ENCODE results near the gene CBLN2.

Gene CBLN2

GRCh38 chr18:72544092-72544886 is at the start of gene CBLN2:
Gene CBLN2, minus strand, starts transcription at chr18:72544342. Its CDS starts 2,182 bp downstream, at chr18:72542160.
- no peak for DNase-seq

- no peak for DNase-seq
These were observed 44.2 kb upstream of the CBLN2 start for GRCh38 chr18:72588360-72588759.

DNA sequence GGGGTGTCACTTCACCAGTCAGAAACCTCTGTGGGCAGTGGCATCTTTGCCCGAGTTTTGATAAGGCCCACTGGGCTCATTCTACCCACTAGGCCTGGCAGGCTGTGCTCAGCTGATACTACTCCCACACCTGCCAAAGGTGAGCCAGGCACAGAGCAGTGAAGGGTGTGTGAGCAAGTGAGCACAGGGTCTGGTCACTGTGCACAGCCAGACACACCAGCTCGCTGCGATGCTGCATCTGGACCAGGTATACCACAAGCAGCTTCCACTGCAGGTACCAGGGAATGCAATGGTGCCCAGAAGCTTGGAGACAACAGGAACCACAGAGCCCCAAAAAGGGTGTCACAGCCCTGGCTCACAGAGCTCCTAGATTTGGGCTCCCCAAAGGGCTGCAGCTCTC is 40.6 kb upstream of the CBLN2 start:
- DNase-seq = no peak

- DNase-seq = no peak
These were observed 37.8 kb upstream of the CBLN2 start for GRCh38 chr18:72581976-72582375.

DNA sequence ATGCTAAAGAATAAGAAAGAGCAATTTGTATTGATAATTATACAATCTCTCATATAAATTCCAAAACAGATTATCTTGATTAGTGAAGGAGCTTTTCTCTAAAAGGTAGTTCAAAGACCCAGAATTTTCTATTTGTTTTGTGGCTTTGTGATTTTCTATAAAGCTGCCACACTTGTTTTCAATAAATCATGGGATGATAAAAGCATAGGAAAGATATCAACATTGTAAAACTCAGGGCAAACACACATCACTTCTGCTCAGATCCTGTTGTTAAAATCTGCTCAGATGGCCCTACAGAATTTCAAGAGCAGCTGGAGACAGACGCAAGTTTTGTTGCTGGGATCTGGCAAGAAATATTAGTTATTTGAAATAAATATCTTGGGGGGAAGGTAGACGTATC is 28.8 kb upstream of the CBLN2 start:
- no peak for DNase-seq

- DNase-seq = no peak
These were observed 22.1 kb upstream of the CBLN2 start for GRCh38 chr18:72566290-72566689.

DNA sequence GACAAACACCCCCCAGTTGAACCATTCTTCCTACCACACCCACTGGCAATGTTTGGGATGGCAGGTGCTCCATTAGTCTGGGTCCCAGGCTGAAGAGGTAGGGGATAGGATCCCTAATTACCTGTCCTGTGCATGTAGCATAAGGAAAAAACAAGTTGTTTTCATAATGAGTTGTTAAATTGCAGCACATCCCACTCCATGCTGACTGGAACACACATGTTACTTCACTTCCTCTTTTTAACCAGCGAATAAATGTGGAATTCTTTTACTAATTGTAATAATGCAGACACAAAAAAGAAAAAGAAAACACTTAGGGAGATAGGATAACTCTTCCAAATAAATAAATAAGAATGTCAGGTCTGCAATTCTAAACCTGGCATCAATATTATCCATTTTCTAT is 11.8 kb upstream of the CBLN2 start:
- no peak for DNase-seq

DNA sequence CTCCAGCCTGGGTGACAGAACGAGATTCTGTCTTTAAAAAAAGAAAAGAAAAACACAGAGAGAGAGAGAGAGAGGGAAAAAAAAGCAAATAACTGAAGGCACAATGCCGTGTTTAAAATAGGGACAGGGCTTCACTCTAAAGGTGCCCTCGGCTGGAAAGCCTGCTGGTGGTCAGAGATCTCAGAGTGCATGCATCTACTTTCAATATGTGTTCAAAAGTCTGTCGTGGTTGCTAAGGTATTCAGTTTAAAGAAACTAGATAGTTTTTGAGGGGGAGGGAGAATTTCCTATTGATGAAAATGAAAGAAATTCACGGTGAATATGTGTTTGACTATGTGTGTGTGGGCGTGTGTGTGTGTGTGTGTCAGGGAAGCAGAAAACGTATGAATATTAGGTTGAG is 11.0 kb upstream of the CBLN2 start:
- no peak for DNase-seq

DNA sequence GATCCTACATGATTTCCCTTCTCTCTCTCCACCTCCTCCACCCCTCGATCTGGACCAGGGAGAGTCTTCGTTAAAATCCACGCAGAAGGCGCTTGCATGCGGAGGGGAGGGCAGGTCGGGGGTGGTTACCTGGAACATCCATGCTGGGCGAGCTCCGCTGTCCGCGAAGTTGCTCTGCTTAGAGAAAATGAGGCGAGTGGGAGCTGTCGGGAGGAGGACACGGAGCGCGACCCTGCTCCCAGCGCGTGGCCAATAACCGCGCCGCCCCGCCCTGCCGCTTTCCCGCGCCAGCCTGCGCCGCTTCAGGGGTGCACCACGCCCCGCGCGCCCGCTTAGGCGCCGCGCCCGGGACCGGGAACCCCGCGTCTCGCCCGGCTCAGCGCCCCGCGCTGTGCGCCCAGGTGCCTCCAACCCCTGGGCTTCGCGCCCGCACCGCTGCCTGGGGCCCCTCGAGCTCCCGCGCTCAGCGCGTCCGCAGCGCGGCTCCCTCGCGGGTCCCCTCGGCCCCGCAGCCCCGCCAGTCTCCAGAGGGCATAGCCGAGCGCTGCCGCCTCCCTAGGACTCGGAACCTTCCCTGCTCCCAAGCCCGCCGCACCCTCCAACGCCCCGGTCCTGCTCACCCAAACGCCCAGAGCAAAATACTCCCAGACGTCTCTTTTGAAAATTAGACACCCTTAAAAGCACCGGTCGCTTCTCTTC is 636 bp downstream of the CBLN2 start:
- DNase-seq = no peak

GRCh38 chr18:72542984-72543356 is 1.2 kb downstream of the CBLN2 start:
- no peak for DNase-seq

GRCh38 chr18:72542342-72542741 is 1.8 kb downstream of the CBLN2 start:
- DNase-seq = no peak

DNA sequence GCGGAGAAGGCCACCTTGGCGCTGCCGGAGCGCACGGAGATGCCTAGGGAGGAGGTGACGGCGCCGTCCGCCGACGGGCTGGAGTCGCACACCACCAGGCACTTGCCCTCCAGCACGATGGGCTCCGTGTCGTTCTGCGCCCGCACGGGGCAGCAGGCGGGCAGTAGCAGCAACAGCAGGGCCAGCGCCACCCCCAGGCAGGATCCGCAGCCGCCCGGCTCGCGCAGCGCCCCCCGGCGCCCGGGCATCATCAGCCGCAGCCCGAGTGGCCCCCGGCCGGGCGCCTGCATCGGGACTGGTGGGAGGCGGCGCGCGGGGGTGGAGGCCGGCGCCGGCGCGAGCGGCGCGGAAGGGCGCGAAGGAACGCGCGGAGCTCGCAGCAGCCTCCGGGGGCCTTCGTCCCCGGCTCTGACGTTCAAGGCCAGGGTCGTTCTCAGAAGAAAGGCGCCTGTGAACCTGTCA is 2.2 kb downstream of the CBLN2 start:
- DNase-seq = no peak

- no peak for DNase-seq
These were observed 4.2 kb downstream of the CBLN2 start for GRCh38 chr18:72539901-72540300.

- DNase-seq = no peak
These were observed 13.5 kb downstream of the CBLN2 start for GRCh38 chr18:72530622-72531021.

DNA sequence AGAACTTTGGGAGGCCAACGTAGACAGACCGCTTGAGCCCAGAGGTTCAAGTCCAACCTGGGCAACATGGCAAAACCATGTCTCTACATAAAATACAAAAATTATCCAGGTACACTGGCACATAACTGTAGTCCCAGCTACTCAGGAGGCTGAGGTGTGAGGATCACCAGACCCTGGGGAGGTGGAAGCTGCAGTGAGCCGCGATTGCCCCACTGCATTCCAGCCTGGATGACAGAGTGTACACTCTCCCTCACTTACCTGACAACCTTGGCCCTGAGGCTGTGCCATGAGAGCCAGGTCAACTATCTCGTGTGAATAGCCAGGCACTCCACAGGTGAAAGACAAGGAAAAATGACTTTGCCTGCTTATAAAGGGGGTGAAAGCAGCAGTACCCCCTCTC is 39.3 kb downstream of the CBLN2 start:
- no peak for DNase-seq

DNA sequence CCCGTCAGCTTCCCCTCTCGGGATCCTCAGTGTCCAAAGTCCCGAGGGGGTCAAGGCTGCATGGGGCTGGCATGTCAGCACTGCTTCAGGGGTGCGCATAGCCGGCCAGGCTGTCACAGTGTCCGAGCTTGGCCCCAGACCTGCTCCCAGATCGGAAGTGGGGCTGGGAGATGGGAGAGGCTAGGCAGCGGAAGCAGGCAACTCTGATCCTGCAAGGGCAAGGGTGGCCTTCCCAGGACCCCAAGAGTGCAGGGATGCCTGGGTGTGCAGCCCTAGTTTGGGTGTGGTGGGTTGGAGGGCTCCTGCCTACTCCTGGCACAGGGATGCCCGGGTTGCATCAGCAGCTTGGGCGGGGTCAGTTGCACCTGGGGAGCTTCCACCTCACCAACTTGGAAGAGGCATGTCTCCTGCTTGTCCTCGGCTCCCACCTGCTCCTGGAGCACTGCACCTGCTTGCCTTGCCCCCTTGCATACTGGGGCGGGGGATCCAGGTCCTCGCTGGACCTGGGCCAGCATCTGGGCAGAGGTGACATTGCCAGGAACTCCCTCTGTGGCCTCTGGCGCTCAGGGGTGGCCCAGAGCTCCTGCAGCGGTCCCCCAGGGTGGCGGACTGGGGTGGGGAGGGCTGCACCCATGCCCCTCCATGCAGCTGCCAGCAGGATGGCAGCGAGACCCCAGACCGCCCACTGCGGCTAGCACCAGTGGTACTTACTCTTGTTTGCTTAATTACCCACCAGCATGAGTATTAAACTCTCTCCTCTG is 41.3 kb downstream of the CBLN2 start:
- DNase-seq = no peak

- DNase-seq = no peak
These were observed 51.6 kb downstream of the CBLN2 start for GRCh38 chr18:72492497-72492896.

Measured in HCEC 1CT (cell line).